ENCODE results near the gene NYAP2. TPM values are rescaled to one million over a fixed set of nuclear protein-coding genes. Genes with fewer than 3 reads are reported as not detected.

Gene NYAP2
- total RNA-seq, 1 donor from 2014 or later = not detected

DNA sequence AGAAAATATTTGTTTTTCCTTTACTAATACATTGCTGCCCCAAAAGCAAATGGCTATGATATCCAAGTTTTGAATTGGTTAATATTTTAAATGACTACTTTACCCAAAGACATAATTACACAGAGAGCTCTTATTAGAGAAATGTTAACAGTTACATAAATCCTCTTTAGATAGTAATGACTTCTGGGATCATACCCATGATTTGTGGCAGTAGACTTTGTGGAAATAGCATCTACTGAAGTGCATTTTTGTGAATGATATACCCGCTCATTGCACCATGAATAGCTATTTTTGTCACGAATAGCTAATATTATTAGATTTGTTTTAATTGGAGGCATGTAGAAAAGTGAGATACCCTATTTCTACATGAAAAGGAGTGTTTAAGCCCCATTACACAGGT is 15.8 kb downstream of the NYAP2 start:
- DNase-seq (ENCODE audit: low read depth) = no peak
- H3K4me3 ChIP-seq (ENCODE audit: low read depth, low read length) = no peak overlapping the region
- H3K27me3 ChIP-seq (ENCODE audit: control insufficient read depth, insufficient read depth, low read length) = no peaks in the 10 kb centered on the region
- TF ChIP-seq, protein P1, sequence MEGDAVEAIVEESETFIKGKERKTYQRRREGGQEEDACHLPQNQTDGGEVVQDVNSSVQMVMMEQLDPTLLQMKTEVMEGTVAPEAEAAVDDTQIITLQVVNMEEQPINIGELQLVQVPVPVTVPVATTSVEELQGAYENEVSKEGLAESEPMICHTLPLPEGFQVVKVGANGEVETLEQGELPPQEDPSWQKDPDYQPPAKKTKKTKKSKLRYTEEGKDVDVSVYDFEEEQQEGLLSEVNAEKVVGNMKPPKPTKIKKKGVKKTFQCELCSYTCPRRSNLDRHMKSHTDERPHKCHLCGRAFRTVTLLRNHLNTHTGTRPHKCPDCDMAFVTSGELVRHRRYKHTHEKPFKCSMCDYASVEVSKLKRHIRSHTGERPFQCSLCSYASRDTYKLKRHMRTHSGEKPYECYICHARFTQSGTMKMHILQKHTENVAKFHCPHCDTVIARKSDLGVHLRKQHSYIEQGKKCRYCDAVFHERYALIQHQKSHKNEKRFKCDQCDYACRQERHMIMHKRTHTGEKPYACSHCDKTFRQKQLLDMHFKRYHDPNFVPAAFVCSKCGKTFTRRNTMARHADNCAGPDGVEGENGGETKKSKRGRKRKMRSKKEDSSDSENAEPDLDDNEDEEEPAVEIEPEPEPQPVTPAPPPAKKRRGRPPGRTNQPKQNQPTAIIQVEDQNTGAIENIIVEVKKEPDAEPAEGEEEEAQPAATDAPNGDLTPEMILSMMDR (IDR thresholded peaks at IDR 0.05; ENCODE audit: insufficient read depth, low read length, poor library complexity, severe bottlenecking) = no peak
- H3K36me3 ChIP-seq (ENCODE audit: control insufficient read depth, insufficient read depth, low read length) = no peaks in the 10 kb centered on the region

DNA sequence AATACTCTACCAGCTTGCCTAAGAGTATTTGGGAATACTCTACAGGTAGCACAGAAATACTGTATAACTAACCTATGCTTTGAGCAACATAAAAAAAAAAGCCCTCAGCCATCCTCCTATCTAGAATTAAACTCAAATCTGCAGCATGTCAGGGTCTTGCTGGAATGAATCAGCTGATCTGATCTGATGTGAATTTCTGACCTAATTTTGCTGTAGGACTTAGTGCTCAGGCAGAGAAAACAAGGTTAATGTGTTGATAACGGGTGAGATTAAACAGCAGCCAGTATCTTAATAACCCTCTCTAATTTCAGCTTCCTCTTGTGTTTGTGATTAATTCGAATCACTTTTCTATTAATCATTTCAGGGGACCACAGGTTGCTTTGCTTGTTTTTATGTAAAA is 16.3 kb downstream of the NYAP2 start:
- Histone ChIP-seq H3K4me3 (ENCODE audit: low read depth, low read length) (no peak overlapping the region), H3K27me3 (ENCODE audit: control insufficient read depth, insufficient read depth, low read length) (no peaks in the 10 kb centered on the region), H3K36me3 (ENCODE audit: control insufficient read depth, insufficient read depth, low read length) (no peaks in the 10 kb centered on the region)
- TF ChIP-seq, protein P1 (IDR thresholded peaks at IDR 0.05; ENCODE audit: insufficient read depth, low read length, poor library complexity, severe bottlenecking) = no peak
- DNase-seq (ENCODE audit: low read depth) = no peak

DNA sequence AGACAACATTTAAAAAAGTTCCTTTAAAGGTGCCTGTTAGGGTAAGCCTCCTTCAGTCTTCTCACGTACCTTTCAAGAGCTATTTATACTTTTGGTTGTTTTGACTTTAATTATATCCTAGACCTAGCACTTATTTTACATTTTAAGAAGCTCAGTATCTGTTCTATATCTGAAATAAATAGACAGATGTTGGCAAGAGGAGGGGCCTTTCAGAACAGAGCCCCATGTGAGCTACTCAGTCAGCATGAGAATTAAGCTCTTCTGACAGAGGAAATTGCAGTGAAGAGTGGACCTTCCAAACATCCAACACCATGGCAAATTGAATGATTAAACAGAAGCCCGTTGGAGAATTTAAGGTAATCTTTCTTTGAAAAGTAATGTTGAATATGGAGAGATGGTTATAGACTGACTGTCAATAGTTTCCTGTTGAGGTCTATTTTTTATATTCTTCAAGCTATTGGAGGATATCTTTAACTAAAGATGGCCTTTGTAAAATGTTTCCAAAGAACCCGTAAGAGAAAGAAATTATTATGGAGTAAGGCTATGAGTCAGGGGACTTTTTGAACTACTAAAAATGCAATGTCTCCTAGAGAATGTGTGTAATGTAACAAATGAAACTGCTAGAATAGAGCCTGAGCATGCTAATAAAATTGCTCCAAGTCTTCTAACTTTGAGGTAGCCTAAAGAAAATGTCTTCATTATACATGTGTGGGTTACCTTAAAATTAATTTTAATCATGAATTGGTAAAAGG is 17.3 kb downstream of the NYAP2 start:
- Histone ChIP-seq H3K27me3 (ENCODE audit: control insufficient read depth, insufficient read depth, low read length) (no peaks in the 10 kb centered on the region), H3K36me3 (ENCODE audit: control insufficient read depth, insufficient read depth, low read length) (no peaks in the 10 kb centered on the region), H3K4me3 (ENCODE audit: low read depth, low read length) (no peak overlapping the region)
- no peak for DNase-seq (ENCODE audit: low read depth)
- TF ChIP-seq, protein P1 (IDR thresholded peaks at IDR 0.05; ENCODE audit: insufficient read depth, low read length, poor library complexity, severe bottlenecking) = no peak

DNA sequence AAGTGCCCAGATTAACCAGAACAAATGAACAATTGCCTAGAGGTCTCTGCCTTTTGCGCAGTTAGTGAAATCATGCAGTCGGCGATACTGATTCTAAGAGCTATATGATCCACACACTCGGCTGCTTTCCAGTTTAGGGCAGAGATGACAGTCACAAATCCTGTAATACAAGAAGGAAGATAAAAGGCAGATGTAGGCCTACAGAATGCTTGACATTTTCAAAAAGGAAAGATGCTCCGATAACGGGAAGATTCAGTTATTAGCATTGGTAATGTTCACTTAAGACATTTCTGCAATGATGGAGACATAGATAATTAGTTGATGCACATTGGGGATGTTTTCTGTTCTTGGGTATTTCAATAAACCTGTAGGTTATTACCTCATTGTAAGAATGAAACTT is 19.5 kb downstream of the NYAP2 start:
- Histone ChIP-seq H3K27me3 (ENCODE audit: control insufficient read depth, insufficient read depth, low read length) (no peaks in the 10 kb centered on the region), H3K4me3 (ENCODE audit: low read depth, low read length) (no peak overlapping the region), H3K36me3 (ENCODE audit: control insufficient read depth, insufficient read depth, low read length) (no peaks in the 10 kb centered on the region)
- TF ChIP-seq, protein P1 (IDR thresholded peaks at IDR 0.05; ENCODE audit: insufficient read depth, low read length, poor library complexity, severe bottlenecking) = no peak
- no peak for DNase-seq (ENCODE audit: low read depth)

DNA sequence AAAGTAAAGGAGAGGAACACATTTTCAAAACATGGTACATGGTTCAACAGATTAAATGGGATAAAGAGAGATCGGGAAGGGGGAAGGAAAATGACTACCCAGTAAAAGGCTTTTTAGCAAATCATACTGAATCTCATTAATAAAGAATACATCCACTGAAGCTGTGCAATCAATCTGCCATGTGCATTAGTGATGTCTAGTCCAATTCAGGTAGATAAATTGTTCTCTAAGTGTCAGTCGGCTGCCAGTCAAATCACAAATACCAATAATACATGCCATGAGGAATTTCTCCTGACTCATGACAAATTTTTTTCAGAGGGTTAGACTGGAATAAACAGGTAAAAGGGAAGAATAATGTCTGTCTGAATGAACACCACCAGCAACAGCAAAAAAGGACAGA is 22.6 kb downstream of the NYAP2 start:
- H3K27me3 ChIP-seq (ENCODE audit: control insufficient read depth, insufficient read depth, low read length) = no peaks in the 10 kb centered on the region
- TF ChIP-seq, protein P1 (IDR thresholded peaks at IDR 0.05; ENCODE audit: insufficient read depth, low read length, poor library complexity, severe bottlenecking) = no peak
- DNase-seq (ENCODE audit: low read depth) = no peak
- H3K4me3 ChIP-seq (ENCODE audit: low read depth, low read length) = no peak overlapping the region
- no peaks in the 10 kb centered on the region for H3K36me3 ChIP-seq (ENCODE audit: control insufficient read depth, insufficient read depth, low read length)

DNA sequence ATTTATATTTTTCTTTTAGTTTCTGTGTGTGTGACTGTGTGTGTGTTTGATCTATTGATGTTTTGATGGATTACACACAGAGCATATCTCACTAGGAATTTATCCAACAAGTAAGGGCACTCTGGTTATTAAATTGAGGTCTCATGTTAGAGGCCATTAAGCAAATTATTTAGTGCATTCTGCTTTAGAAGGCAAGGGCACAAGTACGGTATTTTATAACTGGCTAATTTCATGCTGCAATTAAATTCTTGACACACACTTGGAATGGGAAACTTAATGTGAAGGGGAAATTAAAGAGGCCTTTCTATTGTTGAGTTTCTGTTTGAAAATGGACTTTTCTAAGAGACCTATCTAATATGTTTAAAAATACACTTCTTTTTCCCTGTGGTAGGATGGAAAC is 25.8 kb downstream of the NYAP2 start:
- DNase-seq (ENCODE audit: low read depth) = no peak
- Histone ChIP-seq H3K36me3 (ENCODE audit: control insufficient read depth, insufficient read depth, low read length) (no peaks in the 10 kb centered on the region), H3K4me3 (ENCODE audit: low read depth, low read length) (no peak overlapping the region), H3K27me3 (ENCODE audit: control insufficient read depth, insufficient read depth, low read length) (no peaks in the 10 kb centered on the region)
- TF ChIP-seq, protein P1 (IDR thresholded peaks at IDR 0.05; ENCODE audit: insufficient read depth, low read length, poor library complexity, severe bottlenecking) = no peak
